Measurements from ENCODE around the gene MT1B. TPM values are rescaled to one million over a fixed set of nuclear protein-coding genes. Genes with fewer than 3 reads are reported as not detected.
"Not testable (repeated sequence)": the region's sequence is repeated elsewhere in the genome, so short reads cannot be mapped to it uniquely, and the experiment has no call there.

The MT1B gene
- total and polyA plus RNA-seq, 11 donors: not detected

DNA sequence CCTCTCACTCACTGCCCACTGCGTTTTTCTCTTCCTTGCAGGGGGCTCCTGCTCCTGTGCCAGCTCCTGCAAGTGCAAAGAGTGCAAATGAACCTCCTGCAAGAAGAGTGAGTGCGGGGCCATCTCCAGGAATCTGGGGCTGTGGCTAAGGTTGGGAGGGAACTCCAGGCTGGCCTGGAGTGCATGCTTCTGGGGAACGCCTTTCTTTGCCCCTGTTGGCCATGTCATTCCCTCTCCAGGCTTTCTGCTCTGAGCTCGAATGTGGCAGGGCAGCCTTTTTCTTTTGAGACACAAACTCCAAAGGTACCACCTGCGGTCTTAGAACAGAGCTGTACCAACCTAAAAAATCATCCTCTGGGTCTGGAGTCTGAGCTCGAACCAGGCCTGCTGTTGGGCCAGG lies 33.5 kb upstream of the MT1B start:
- WGBS, 4 donors: 76 to 85% (median 80%) methylated on average over 6 of the region's 6 CpGs
- Histone ChIP-seq H3K36me3 (no peaks in the 10 kb centered on the region), H3K4me1 (peaks cover 0 to 35% (median 14%) of the 10 kb centered on the region in 12 donors), H3K27me3 (peaks cover 0 to 11% (median 0%) of the 10 kb centered on the region in 9 donors), H3K27ac (peak overlapping the region in 6 of 12 donors; percentile 67 to 86 (median 75)), H3K9me3 (no peaks in the 10 kb centered on the region), H3K4me3 (peak overlapping the region in 9 of 12 donors; percentile 38 to 63 (median 56))
- peak in 1 of 5 donors; percentile 12 for DNase-seq
- intact Hi-C loops (cut with DNase I): no loop called here
- no peak for ATAC-seq
- TF ChIP-seq, protein P1, sequence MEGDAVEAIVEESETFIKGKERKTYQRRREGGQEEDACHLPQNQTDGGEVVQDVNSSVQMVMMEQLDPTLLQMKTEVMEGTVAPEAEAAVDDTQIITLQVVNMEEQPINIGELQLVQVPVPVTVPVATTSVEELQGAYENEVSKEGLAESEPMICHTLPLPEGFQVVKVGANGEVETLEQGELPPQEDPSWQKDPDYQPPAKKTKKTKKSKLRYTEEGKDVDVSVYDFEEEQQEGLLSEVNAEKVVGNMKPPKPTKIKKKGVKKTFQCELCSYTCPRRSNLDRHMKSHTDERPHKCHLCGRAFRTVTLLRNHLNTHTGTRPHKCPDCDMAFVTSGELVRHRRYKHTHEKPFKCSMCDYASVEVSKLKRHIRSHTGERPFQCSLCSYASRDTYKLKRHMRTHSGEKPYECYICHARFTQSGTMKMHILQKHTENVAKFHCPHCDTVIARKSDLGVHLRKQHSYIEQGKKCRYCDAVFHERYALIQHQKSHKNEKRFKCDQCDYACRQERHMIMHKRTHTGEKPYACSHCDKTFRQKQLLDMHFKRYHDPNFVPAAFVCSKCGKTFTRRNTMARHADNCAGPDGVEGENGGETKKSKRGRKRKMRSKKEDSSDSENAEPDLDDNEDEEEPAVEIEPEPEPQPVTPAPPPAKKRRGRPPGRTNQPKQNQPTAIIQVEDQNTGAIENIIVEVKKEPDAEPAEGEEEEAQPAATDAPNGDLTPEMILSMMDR (IDR thresholded peaks at IDR 0.05): no peak
- TF ChIP-seq POLR2A (IDR thresholded peaks at IDR 0.05): no peak

DNA sequence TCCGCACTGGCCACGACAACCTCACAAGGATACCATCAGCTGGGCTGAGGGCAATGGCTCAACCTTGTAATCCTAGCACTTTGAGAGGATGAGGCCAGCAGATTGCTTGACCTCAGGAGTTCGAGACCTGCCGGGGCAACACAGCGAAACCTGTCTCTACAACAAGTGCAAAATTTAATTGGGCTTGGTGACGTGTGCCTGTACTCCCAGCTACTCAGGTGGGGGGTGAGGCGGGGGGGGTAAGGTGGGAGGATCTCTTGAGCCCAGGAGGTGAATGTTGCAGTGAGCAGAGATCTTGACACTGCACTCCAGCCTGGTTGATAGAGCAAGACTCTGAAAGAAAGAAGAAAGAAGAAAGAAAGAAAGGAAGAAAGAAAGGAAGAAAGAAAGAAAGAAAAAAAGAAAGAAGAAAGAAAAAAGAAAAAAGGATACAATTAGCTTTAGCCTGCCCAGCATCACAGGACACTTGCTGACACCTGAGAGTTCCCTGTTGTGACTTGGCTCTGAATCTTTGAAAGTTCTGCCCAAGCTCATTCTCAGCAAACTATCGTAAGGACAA lies 31.3 kb upstream of the MT1B start:
- Histone ChIP-seq H3K27ac (no peak overlapping the region), H3K36me3 (no peaks in the 10 kb centered on the region), H3K4me1 (peaks cover 0 to 40% (median 17%) of the 10 kb centered on the region in 12 donors), H3K27me3 (peaks cover 0 to 11% (median 0%) of the 10 kb centered on the region in 9 donors), H3K4me3 (no peak overlapping the region), H3K9me3 (no peaks in the 10 kb centered on the region)
- intact Hi-C loops (cut with DNase I): no loop called here
- ATAC-seq (no peak), DNase-seq (no peak)
- TF ChIP-seq POLR2A (IDR thresholded peaks at IDR 0.05): no peak
- TF ChIP-seq, protein P1 (IDR thresholded peaks at IDR 0.05): no peak
- WGBS, 4 donors: 77 to 92% (median 89%) methylated on average over 7 to 8 of the region's 8 CpGs

DNA sequence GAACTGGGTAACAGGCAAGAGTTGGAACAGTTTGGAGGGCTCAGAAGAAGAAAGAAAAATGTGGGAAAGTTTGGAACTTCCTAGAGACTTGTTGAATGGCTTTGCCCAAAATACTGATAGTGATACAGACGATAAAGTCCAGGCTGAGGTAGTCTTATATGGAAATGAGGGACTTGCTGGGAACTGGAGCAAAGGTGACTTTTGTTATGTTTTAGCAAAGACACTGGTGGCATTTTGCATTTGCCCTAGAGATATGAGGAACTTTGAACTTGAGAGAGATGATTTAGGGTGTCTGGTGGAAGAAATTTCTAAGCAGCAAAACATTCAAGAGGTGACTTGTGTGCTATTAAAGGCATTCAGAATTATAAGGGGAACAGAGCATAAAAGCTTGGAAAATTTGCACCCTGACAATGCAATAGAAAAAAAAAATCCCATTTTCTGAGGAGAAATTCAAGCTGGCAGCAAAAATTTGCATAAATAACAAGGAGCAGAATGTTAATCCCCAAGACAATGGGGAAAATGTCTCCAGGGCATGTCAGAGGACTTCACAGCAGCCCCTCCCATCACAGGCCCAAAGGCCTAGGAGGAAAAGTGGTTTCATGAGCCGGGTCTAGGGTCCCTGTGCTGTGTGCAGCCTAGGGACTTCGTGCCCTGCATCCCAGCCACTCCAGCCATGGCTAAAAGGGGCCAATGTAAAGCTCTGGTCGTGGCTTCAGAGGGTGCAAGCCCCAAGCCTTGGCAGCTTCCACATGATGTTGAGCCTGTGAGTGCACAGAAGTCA lies 29.8 kb upstream of the MT1B start:
- H3K36me3 ChIP-seq; H3K4me3 ChIP-seq; ATAC-seq; H3K9me3 ChIP-seq; intact Hi-C loops (cut with DNase I); DNase-seq: not testable (repeated sequence)
- H3K27ac ChIP-seq: peak overlapping the region in 6 of 12 donors; percentile 3 to 38 (median 33)
- peaks cover 0 to 11% (median 0%) of the 10 kb centered on the region in 9 donors for H3K27me3 ChIP-seq
- H3K4me1 ChIP-seq: peaks cover 0 to 45% (median 20%) of the 10 kb centered on the region in 12 donors
- 68 to 83% (median 79%) methylated on average over 4 of the region's 4 CpGs for WGBS, 4 donors

DNA sequence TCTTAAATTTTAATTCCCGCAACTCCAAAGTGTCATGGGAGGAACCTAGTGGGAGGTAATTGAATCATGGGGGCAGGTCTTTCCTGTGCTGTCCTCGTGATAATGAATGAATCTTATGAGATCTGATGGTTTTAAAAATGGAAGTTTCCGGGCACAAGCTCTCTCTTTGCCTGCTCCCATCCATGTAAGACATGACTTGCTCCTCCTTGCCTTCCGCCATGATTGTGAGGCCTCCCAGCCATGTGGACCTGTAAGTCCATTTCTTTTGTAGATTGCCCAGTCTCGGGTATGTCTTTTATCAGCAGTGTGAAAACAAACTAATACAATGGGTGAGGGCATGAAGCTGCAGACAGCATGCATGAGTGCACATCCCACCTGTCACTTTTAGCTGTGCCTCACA lies 28.5 kb upstream of the MT1B start:
- intact Hi-C loops (cut with DNase I); H3K4me3 ChIP-seq; DNase-seq; H3K27ac ChIP-seq; H3K9me3 ChIP-seq; H3K27me3 ChIP-seq; H3K36me3 ChIP-seq; ATAC-seq: not testable (repeated sequence)
- H3K4me1 ChIP-seq: peaks cover 0 to 40% (median 15%) of the 10 kb centered on the region in 12 donors
- 87 to 94% (median 91%) methylated on average over 5 of the region's 5 CpGs for WGBS, 4 donors

DNA sequence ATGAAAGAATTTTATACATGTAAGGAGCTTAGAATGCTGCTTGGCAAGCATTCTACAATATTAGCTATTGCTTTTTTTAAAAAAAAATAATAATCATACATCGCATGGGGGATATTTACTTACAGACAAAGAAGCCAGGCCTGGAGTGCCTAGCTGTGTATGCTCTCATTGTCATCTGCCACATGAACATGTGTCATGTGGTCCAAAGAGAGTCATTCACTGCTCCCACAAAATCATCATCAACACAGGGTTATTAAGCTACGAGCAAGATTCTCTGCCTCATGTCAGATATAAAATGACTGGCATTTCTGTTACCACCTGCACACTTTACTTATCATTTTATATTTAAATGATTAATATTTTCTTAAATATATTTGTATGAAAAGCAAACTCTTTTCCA lies 28.0 kb upstream of the MT1B start:
- Histone ChIP-seq H3K27ac (no peak overlapping the region), H3K27me3 (peaks cover 0 to under 1% (median 0%) of the 10 kb centered on the region in 9 donors), H3K4me1 (peaks cover 0 to 35% (median 14%) of the 10 kb centered on the region in 12 donors), H3K4me3 (no peak overlapping the region), H3K36me3 (no peaks in the 10 kb centered on the region), H3K9me3 (no peaks in the 10 kb centered on the region)
- TF ChIP-seq POLR2A (IDR thresholded peaks at IDR 0.05): no peak
- TF ChIP-seq, protein P1 (IDR thresholded peaks at IDR 0.05): no peak
- no peak for DNase-seq
- intact Hi-C loops (cut with DNase I): loop anchor here in 2 of 10 donors (2.0 kb wide), 1 partner anchor 15 kb away; the partner anchor contains the start of gene MT2A (in 2 of the 2)
- ATAC-seq: no peak
- WGBS, 4 donors: 91 to 97% (median 94%) methylated on average over 2 of the region's 2 CpGs

Measured in heart left ventricle (tissue), 16 donors.